PC-9 (cell line): Measurements from ENCODE around the gene ZNF565. TPM values are rescaled to one million over a fixed set of nuclear protein-coding genes. Genes with fewer than 3 reads are reported as not detected.
A peak's percentile ranks its signal among the peaks of the same experiment; 100 is the strongest.

Source experiments
- BruUV-seq: library from RNA; stranded (reverse); fragments of 400-500 nt; replicated peaks from 2 replicates; lab custom pipeline; 2021; lab: Mats Ljungman, UMichigan
- CTCF ChIA-PET: fragments of 300-600 bp; sonication (Branson Sonifier 250); formaldehyde crosslinking; loops from one replicate; lab custom pipeline; 2022; ENCODE audit warnings: antibody characterized with exemption; lab: Charles Lee
- POLR2A ChIA-PET: fragments of 300-600 bp; sonication (Branson Sonifier 250); formaldehyde crosslinking; loops from one replicate; lab custom pipeline; 2022; ENCODE audit warnings: antibody characterized with exemption; ENCODE audit not compliant: unreplicated experiment; lab: Charles Lee
- DNase-seq, 2 experiments: peaks; one replicate each; pipeline versions ENCODE4 v3.0.0 to v3.0.0-alpha.2; 2015 to 2022; ENCODE audit warnings: mixed read lengths in 1 of 2
- H2AFZ ChIP-seq: fragments of 200-600 bp; sonication (generic); 2 replicates; pipeline ENCODE4 v1.8.1; 2017; ENCODE audit warnings: antibody characterized with exemption
- H3F3A ChIP-seq: fragments of 200-600 bp; sonication (generic); 2 replicates; pipeline ENCODE4 v1.8.1; 2017; ENCODE audit warnings: antibody characterized with exemption, mild to moderate bottlenecking, low read depth; ENCODE audit not compliant: insufficient read depth
- H3K27ac ChIP-seq: fragments of 200-600 bp; sonication (generic); 2 replicates; pipeline ENCODE4 v1.6.1; 2016; ENCODE audit warnings: mixed run types
- H3K27me3 ChIP-seq: fragments of 200-600 bp; sonication (generic); 2 replicates; pipeline ENCODE4 v1.6.1; 2016; ENCODE audit warnings: low read depth, mixed run types; ENCODE audit not compliant: insufficient read depth
- H3K36me3 ChIP-seq: fragments of 200-600 bp; sonication (generic); 2 replicates; pipeline ENCODE4 v1.6.1; 2016; ENCODE audit warnings: low read depth, mixed run types
- H3K4me1 ChIP-seq: fragments of 200-600 bp; sonication (generic); replicated peaks from 2 replicates; pipeline ENCODE4 v1.6.1; 2016; ENCODE audit warnings: mixed run types; ENCODE audit not compliant: insufficient read depth
- H3K4me2 ChIP-seq: fragments of 200-600 bp; sonication (generic); 2 replicates; pipeline ENCODE4 v1.6.1; 2017; ENCODE audit warnings: mixed run types
- H3K4me3 ChIP-seq: fragments of 200-600 bp; sonication (generic); 2 replicates; pipeline ENCODE4 v1.6.1; 2016; ENCODE audit warnings: mixed run types
- H3K79me2 ChIP-seq: fragments of 200-600 bp; sonication (generic); 2 replicates; pipeline ENCODE4 v1.6.1; 2017; ENCODE audit warnings: low read depth, mixed run types
- H3K9me2 ChIP-seq: fragments of 200-600 bp; sonication (generic); 2 replicates; pipeline ENCODE4 v1.8.1; 2017; ENCODE audit warnings: mild to moderate bottlenecking; ENCODE audit not compliant: insufficient read depth
- H3K9me3 ChIP-seq: fragments of 200-600 bp; sonication (generic); 2 replicates; pipeline ENCODE4 v1.8.1; 2016; ENCODE audit warnings: low read depth; ENCODE audit not compliant: insufficient read depth
- H4K20me1 ChIP-seq: fragments of 200-600 bp; sonication (generic); 2 replicates; pipeline ENCODE4 v1.8.1; 2017; ENCODE audit not compliant: insufficient read depth
- EZH2 ChIP-seq: fragments of 200-600 bp; sonication (generic); IDR thresholded peaks from 2 replicates; pipeline ENCODE4 v1.8.0; 2017; ENCODE audit warnings: antibody characterized with exemption, low read depth
- intact Hi-C: fragments of 100-400 bp; cut with micrococcal nuclease; formaldehyde crosslinking; loops from one replicate; pipeline ENCODE4 v1.10.0; 2022; ENCODE audit not compliant: unreplicated experiment
- total RNA-seq: library from RNA; stranded (reverse); gene quantifications from 2 replicates; pipeline ENCODE4 v1.2.3, GENCODE V29; 2021
- TF ChIP-seq, protein P1 (sequence below): fragments of 200-600 bp; sonication (generic); conservative IDR thresholded peaks from 2 replicates; pipeline ENCODE4 v1.6.1; 2017; ENCODE audit warnings: mixed run types, antibody characterized with exemption, mild to moderate bottlenecking, moderate library complexity

Gene ZNF565
- total RNA-seq, 1 experiment from 2014 or later = 3.3 TPM

GRCh38 chr19:36215276-36216123 is 1.0 kb upstream of the ZNF565 start:
- Histone ChIP-seq H3K27ac (peak overlapping the region; percentile 57), H3K4me1 (peaks cover 5% of the 10 kb centered on the region), H4K20me1 (peaks cover 4% of the 10 kb centered on the region; the same call in 1 of the 2 replicates), H3K4me2 (peak overlapping the region; percentile 79), H3K27me3 (no peaks in the 10 kb centered on the region), H3K9me3 (no peaks in the 10 kb centered on the region; the same call in 1 of the 2 replicates), H2AFZ (peak overlapping the region; percentile 80), H3K36me3 (peaks cover 23% of the 10 kb centered on the region), H3K9me2 (no peaks in the 10 kb centered on the region), H3K79me2 (peaks cover 67% of the 10 kb centered on the region), H3K4me3 (peak overlapping the region; percentile 70), H3F3A (peaks cover 11% of the 10 kb centered on the region; the same call in 1 of the 2 replicates)
- ChIA-PET CTCF (no interaction called here), POLR2A (interaction anchor here (0.7 to 0.9 kb wide), 4 partner anchors 46 to 163 kb away, joined by 3 to 6 read pairs (median 4); partner anchors contain the start of gene POLR2I)
- TF ChIP-seq EZH2 = no peak
- TF ChIP-seq, protein P1, sequence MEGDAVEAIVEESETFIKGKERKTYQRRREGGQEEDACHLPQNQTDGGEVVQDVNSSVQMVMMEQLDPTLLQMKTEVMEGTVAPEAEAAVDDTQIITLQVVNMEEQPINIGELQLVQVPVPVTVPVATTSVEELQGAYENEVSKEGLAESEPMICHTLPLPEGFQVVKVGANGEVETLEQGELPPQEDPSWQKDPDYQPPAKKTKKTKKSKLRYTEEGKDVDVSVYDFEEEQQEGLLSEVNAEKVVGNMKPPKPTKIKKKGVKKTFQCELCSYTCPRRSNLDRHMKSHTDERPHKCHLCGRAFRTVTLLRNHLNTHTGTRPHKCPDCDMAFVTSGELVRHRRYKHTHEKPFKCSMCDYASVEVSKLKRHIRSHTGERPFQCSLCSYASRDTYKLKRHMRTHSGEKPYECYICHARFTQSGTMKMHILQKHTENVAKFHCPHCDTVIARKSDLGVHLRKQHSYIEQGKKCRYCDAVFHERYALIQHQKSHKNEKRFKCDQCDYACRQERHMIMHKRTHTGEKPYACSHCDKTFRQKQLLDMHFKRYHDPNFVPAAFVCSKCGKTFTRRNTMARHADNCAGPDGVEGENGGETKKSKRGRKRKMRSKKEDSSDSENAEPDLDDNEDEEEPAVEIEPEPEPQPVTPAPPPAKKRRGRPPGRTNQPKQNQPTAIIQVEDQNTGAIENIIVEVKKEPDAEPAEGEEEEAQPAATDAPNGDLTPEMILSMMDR = no peak
- no peak for DNase-seq
- BruUV-seq = TSS peak; percentile 79
- intact Hi-C loops = loop anchor here (1.0 to 10.0 kb wide), 3 partner anchors 87 to 559 kb away; partner anchors contain the start of genes ZNF260 and ZNF850

DNA sequence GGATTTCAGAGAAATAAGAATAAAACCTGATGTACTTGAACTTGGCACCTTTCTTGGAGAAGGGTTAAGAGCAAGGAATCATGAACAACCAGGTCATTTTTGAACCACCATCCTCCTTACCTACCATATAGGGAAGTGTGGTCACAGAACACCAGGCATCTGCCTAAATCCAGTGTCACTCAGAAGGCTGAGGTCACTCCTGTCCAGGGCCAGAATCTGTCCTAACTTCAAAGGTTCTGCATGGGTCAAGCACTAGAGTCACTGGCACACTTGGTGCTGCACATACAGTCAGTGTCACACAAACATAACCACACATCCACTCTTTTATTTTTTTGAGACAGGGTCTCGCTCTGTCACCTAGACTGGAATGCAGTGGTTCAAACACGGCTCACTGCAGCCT is 1.6 kb downstream of the ZNF565 start:
- ChIA-PET CTCF (no interaction called here), POLR2A (interaction anchor here (0.7 kb wide), 1 partner anchor 242 kb away, joined by 3 read pairs; no protein-coding TSS in a partner anchor)
- H3K36me3 ChIP-seq = peaks cover 6% of the 10 kb centered on the region; the same call in 1 of the 2 replicates
- no peak overlapping the region for H3K27ac ChIP-seq
- no peaks in the 10 kb centered on the region for H3F3A ChIP-seq
- peaks cover 44% of the 10 kb centered on the region for H3K79me2 ChIP-seq
- no peaks in the 10 kb centered on the region for H3K9me2 ChIP-seq
- no peak overlapping the region for H3K4me3 ChIP-seq
- intact Hi-C loops = loop anchor here (5.0 to 10.0 kb wide), 2 partner anchors 274 to 562 kb away; partner anchors contain the start of genes ZNF566 and ZNF850
- H2AFZ ChIP-seq = no peak overlapping the region
- H3K27me3 ChIP-seq = no peaks in the 10 kb centered on the region
- H3K4me1 ChIP-seq = peaks cover 5% of the 10 kb centered on the region
- no peaks in the 10 kb centered on the region for H3K9me3 ChIP-seq
- BruUV-seq = no TSS peak
- H3K4me2 ChIP-seq = no peak overlapping the region
- DNase-seq = no peak
- TF ChIP-seq EZH2 = no peak
- TF ChIP-seq, protein P1 = no peak
- no peaks in the 10 kb centered on the region for H4K20me1 ChIP-seq

DNA sequence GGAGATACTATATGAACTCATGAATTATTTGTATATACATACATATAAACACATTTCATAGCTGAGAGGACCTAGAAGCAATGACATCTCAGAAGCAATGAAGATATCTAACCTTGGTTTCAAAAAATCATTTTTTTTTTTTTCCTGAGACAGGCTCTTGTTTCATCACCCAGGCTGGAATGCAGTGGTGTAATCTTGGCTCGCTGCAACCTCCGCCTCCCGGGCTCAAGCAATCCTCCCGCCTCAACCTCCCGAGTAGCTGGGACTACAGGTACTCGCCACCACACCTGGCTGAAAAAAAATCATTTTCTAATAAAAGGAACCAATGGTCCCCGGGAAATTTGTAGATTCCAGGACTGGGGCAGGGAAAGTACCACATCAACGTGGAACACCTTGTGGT is 4.0 kb downstream of the ZNF565 start:
- Histone ChIP-seq H3K79me2 (peaks cover 20% of the 10 kb centered on the region), H3K36me3 (no peaks in the 10 kb centered on the region), H3K4me2 (no peak overlapping the region), H4K20me1 (no peaks in the 10 kb centered on the region), H3F3A (no peaks in the 10 kb centered on the region), H3K4me1 (peaks cover 5% of the 10 kb centered on the region), H3K4me3 (no peak overlapping the region), H3K27ac (no peak overlapping the region), H3K9me3 (no peaks in the 10 kb centered on the region), H3K9me2 (no peaks in the 10 kb centered on the region), H2AFZ (no peak overlapping the region), H3K27me3 (no peaks in the 10 kb centered on the region)
- POLR2A ChIA-PET = interaction anchor here (0.7 kb wide), 1 partner anchor 328 kb away, joined by 17 read pairs; no protein-coding TSS in a partner anchor
- TF ChIP-seq, protein P1 = no peak
- TF ChIP-seq EZH2 = no peak
- CTCF ChIA-PET = no interaction called here
- intact Hi-C loops = loop anchor here (5.0 to 10.0 kb wide), 2 partner anchors 277 to 564 kb away; partner anchors contain the start of genes ZNF566 and ZNF850
- DNase-seq = no peak
- BruUV-seq = no TSS peak
